ENCODE data around the gene SLC12A4. TPM values are rescaled to one million over a fixed set of nuclear protein-coding genes. Genes with fewer than 3 reads are reported as not detected.

SLC12A4 gene
- total and polyA plus RNA-seq, 2 of the 13 experiments (the other 11 are each of a cell fraction or from before 2014, with no cell fraction given) = 65.1 to 84.3 TPM

DNA sequence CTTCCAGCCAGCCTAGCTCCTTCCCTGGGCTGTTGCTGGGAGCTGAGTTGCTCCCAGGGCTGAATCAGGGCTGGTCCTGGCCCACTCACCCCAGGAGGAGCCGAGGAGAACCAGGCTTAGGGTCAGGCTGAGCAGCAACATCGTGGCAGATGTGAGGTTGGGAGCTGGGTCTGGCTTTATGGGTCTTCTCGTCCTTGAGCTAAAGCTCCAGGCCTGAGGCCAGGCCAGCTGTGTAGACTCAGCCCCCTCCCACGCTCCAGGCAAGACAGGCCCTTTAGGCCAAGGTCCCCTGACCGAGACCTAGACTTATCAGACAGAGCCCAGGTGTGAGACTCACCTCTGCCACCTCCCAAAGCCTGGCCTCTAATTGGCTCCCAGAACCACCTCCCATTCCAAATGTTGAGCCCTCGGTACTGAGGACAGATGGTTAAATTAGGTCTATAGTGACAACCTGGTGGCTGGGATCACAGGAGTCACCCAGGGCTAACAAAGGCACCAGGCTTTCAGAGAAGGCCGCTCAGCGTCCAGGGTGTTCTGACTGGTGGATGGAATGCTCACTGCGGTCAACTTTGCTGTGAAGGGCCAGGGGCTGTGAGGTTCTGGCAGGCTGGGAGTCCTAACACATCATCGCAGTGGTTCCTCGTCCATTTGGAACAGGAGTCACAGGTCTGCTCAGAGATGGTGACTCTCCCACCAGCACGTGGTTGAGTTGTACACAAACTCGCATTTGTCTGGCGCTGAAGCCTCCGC, 36.5 kb downstream of the SLC12A4 start, which contains the start of gene CTRL (continued):
- TF ChIP-seq, protein P1, sequence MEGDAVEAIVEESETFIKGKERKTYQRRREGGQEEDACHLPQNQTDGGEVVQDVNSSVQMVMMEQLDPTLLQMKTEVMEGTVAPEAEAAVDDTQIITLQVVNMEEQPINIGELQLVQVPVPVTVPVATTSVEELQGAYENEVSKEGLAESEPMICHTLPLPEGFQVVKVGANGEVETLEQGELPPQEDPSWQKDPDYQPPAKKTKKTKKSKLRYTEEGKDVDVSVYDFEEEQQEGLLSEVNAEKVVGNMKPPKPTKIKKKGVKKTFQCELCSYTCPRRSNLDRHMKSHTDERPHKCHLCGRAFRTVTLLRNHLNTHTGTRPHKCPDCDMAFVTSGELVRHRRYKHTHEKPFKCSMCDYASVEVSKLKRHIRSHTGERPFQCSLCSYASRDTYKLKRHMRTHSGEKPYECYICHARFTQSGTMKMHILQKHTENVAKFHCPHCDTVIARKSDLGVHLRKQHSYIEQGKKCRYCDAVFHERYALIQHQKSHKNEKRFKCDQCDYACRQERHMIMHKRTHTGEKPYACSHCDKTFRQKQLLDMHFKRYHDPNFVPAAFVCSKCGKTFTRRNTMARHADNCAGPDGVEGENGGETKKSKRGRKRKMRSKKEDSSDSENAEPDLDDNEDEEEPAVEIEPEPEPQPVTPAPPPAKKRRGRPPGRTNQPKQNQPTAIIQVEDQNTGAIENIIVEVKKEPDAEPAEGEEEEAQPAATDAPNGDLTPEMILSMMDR (CRISPR knock-in tag; IDR thresholded peaks at IDR 0.05) = peak; percentile 25; the same call in 1 of the 2 replicates
- TF ChIP-seq, protein P2, sequence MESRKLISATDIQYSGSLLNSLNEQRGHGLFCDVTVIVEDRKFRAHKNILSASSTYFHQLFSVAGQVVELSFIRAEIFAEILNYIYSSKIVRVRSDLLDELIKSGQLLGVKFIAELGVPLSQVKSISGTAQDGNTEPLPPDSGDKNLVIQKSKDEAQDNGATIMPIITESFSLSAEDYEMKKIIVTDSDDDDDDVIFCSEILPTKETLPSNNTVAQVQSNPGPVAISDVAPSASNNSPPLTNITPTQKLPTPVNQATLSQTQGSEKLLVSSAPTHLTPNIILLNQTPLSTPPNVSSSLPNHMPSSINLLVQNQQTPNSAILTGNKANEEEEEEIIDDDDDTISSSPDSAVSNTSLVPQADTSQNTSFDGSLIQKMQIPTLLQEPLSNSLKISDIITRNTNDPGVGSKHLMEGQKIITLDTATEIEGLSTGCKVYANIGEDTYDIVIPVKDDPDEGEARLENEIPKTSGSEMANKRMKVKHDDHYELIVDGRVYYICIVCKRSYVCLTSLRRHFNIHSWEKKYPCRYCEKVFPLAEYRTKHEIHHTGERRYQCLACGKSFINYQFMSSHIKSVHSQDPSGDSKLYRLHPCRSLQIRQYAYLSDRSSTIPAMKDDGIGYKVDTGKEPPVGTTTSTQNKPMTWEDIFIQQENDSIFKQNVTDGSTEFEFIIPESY (CRISPR knock-in tag; IDR thresholded peaks at IDR 0.05) = peak; percentile 92
- TF ChIP-seq FOXO1 (CRISPR knock-in tag; IDR thresholded peaks at IDR 0.05) = peak; percentile 38; the same call in 1 of the 2 replicates
- peak; percentile 99 for TF ChIP-seq TEAD3 (CRISPR knock-in tag; optimal IDR thresholded peaks at IDR 0.05; ENCODE audit: borderline replicate concordance)
- no peak for TF ChIP-seq ELF1 (CRISPR knock-in tag; IDR thresholded peaks at IDR 0.05)
- TF ChIP-seq, protein P3, sequence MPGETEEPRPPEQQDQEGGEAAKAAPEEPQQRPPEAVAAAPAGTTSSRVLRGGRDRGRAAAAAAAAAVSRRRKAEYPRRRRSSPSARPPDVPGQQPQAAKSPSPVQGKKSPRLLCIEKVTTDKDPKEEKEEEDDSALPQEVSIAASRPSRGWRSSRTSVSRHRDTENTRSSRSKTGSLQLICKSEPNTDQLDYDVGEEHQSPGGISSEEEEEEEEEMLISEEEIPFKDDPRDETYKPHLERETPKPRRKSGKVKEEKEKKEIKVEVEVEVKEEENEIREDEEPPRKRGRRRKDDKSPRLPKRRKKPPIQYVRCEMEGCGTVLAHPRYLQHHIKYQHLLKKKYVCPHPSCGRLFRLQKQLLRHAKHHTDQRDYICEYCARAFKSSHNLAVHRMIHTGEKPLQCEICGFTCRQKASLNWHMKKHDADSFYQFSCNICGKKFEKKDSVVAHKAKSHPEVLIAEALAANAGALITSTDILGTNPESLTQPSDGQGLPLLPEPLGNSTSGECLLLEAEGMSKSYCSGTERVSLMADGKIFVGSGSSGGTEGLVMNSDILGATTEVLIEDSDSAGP (CRISPR knock-in tag; IDR thresholded peaks at IDR 0.05; ENCODE audit: borderline replicate concordance) = 0 out of 2 replicates have a peak, but pooled peaks have one; percentile 41
- 0 out of 2 replicates have a peak, but pooled peaks have one; percentile 18 for TF ChIP-seq REPIN1 (CRISPR knock-in tag; IDR thresholded peaks at IDR 0.05; ENCODE audit: borderline replicate concordance, low read depth)
- 0 out of 4 replicates have a peak, but pooled peaks of 1 of the 2 experiments have one; percentile 25 for TF ChIP-seq POLR2A (IDR thresholded peaks at IDR 0.05; ENCODE audit: insufficient read depth in 1 of 2, low read depth in 2 of 2, low read length in 2 of 2)
- peak; percentile 12; the same call in 1 of the 2 replicates for TF ChIP-seq STAG1 (CRISPR knock-in tag; IDR thresholded peaks at IDR 0.05)
- TF ChIP-seq ZNF720 (CRISPR knock-in tag; IDR thresholded peaks at IDR 0.05) = no peak
- TF ChIP-seq POLR2G (IDR thresholded peaks at IDR 0.05; ENCODE audit: low read depth, low read length) = 0 out of 2 replicates have a peak, but pooled peaks have one; percentile 31
- TF ChIP-seq ZNF225 (CRISPR knock-in tag; IDR thresholded peaks at IDR 0.05) = peak; percentile 49; the same call in 1 of the 2 replicates
- TF ChIP-seq, protein P4, sequence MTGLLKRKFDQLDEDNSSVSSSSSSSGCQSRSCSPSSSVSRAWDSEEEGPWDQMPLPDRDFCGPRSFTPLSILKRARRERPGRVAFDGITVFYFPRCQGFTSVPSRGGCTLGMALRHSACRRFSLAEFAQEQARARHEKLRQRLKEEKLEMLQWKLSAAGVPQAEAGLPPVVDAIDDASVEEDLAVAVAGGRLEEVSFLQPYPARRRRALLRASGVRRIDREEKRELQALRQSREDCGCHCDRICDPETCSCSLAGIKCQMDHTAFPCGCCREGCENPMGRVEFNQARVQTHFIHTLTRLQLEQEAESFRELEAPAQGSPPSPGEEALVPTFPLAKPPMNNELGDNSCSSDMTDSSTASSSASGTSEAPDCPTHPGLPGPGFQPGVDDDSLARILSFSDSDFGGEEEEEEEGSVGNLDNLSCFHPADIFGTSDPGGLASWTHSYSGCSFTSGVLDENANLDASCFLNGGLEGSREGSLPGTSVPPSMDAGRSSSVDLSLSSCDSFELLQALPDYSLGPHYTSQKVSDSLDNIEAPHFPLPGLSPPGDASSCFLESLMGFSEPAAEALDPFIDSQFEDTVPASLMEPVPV (CRISPR knock-in tag; IDR thresholded peaks at IDR 0.05) = no peak
- TF ChIP-seq ZNF451 (CRISPR knock-in tag; IDR thresholded peaks at IDR 0.05) = 0 out of 2 replicates have a peak, but pooled peaks have one; percentile 21
